SK-N-SH (cell line): Measurements from ENCODE around the gene NKX2-2.

ENCODE experiments used
- TAF1 ChIP-seq: IDR thresholded peaks from 2 replicates; pipeline ENCODE4 v1.6.1; 2012; ENCODE audit warnings: low read depth, mild to moderate bottlenecking, low read length, moderate library complexity, borderline replicate concordance
- TF ChIP-seq, protein P1 (sequence below): fragments of 200-600 bp; sonication (generic); IDR thresholded peaks from 2 replicates; pipeline ENCODE4 v1.6.1; 2017; ENCODE audit warnings: antibody characterized with exemption, mild to moderate bottlenecking, moderate library complexity

DNA sequence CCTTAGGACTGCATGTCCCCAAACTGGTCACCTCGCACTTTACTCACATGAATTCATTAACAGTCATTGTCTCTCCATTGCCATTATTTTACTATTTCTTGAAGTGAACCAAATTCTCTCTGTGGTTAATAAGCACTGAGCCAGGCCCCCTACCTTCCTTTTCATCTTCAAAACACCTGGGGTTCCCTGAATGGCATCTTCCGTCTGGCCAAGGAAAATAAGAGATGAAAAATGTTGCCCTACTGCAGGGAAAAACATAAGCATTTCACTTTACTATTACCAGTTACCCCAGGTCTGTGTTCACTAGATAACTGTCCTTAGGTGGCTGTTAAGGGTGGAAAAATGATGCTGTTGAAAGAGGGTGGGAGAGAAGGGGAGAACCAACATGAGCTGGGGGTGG is 10.0 kb upstream of the NKX2-2 start:
- TF ChIP-seq TAF1 = no peak
- TF ChIP-seq, protein P1, sequence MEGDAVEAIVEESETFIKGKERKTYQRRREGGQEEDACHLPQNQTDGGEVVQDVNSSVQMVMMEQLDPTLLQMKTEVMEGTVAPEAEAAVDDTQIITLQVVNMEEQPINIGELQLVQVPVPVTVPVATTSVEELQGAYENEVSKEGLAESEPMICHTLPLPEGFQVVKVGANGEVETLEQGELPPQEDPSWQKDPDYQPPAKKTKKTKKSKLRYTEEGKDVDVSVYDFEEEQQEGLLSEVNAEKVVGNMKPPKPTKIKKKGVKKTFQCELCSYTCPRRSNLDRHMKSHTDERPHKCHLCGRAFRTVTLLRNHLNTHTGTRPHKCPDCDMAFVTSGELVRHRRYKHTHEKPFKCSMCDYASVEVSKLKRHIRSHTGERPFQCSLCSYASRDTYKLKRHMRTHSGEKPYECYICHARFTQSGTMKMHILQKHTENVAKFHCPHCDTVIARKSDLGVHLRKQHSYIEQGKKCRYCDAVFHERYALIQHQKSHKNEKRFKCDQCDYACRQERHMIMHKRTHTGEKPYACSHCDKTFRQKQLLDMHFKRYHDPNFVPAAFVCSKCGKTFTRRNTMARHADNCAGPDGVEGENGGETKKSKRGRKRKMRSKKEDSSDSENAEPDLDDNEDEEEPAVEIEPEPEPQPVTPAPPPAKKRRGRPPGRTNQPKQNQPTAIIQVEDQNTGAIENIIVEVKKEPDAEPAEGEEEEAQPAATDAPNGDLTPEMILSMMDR = no peak
